Right atrium auricular region (tissue), 2 donors: Measurements from ENCODE around the gene LRRC74A. TPM values are rescaled to one million over a fixed set of nuclear protein-coding genes. Genes with fewer than 3 reads are reported as not detected.

Experiments
- DNase-seq: peaks from one replicate; pipeline ENCODE4 v3.0.0-alpha.2; 2019; ENCODE audit warnings: low spot score
- H3K27ac ChIP-seq, 2 donors: fragments of 200-600 bp; sonication (generic); 1 replicate in 1 of 2; 2 replicates in 1 of 2; pipeline ENCODE4 v1.5.1; 2016 to 2019
- H3K27me3 ChIP-seq, 2 donors: fragments of 200-600 bp; sonication (generic); one replicate each; pipeline versions ENCODE4 v1.5.1 to v1.6.0; 2017 to 2019
- H3K36me3 ChIP-seq: fragments of 200-600 bp; sonication (generic); one replicate; pipeline ENCODE4 v1.5.1; 2016
- H3K4me1 ChIP-seq, 2 donors: fragments of 200-600 bp; sonication (generic); one replicate each; pipeline versions ENCODE4 v1.5.1 to v1.6.0; 2017 to 2019
- H3K4me3 ChIP-seq, 2 donors: fragments of 200-600 bp; sonication (generic); 1 replicate in 1 of 2; 2 replicates in 1 of 2; pipeline ENCODE4 v1.5.1; 2017 to 2019; ENCODE audit warnings: mild to moderate bottlenecking in 1 of 2, moderate library complexity in 1 of 2
- H3K9me3 ChIP-seq, 2 donors: fragments of 200-600 bp; sonication (generic); one replicate each; pipeline ENCODE4 v1.5.1; 2019
- CTCF ChIP-seq, 2 donors: fragments of 200-600 bp; sonication (generic); IDR thresholded peaks; one replicate each; pipeline ENCODE4 v1.5.1; 2019; ENCODE audit warnings: antibody characterized with exemption in 2 of 2
- total RNA-seq, 2 donors: library from RNA; depleted of rRNA; stranded (reverse); fragments of >200 nt; gene quantifications; one replicate each; pipeline ENCODE4 v1.1.0, GENCODE V29; 2016

LRRC74A gene
- total RNA-seq, 2 donors from 2014 or later = not detected

GRCh38 chr14:76820700-76821099 lies 5.5 kb upstream of the LRRC74A start:
- Histone ChIP-seq H3K4me3 (no peak overlapping the region), H3K36me3 (no peaks in the 10 kb centered on the region), H3K27ac (no peak overlapping the region), H3K27me3 (no peaks in the 10 kb centered on the region), H3K9me3 (no peaks in the 10 kb centered on the region), H3K4me1 (no peaks in the 10 kb centered on the region)
- no peak for DNase-seq
- no peak for TF ChIP-seq CTCF (IDR thresholded peaks at IDR 0.05)

GRCh38 chr14:76827696-76828296 lies 1.6 kb downstream of the LRRC74A start:
- H3K9me3 ChIP-seq = no peaks in the 10 kb centered on the region
- H3K27me3 ChIP-seq = no peaks in the 10 kb centered on the region
- DNase-seq = peak; percentile 75

GRCh38 chr14:76828339-76829012 lies 2.3 kb downstream of the LRRC74A start:
- DNase-seq = no peak
- Histone ChIP-seq H3K9me3 (no peaks in the 10 kb centered on the region), H3K27me3 (no peaks in the 10 kb centered on the region), H3K4me1 (peaks cover 0 to 15% of the 10 kb centered on the region in 2 donors), H3K4me3 (peak overlapping the region; percentile 12 to 37), H3K36me3 (no peaks in the 10 kb centered on the region), H3K27ac (peak overlapping the region; percentile 67 to 75)
- TF ChIP-seq CTCF (IDR thresholded peaks at IDR 0.05) = no peak

More at GRCh38 chr14:76827696-76828296, 1.6 kb downstream of the LRRC74A start:
- peak overlapping the region; percentile 67 to 75 for H3K27ac ChIP-seq
- H3K4me3 ChIP-seq = peak overlapping the region; percentile 12 to 37
- H3K4me1 ChIP-seq = peaks cover 0 to 15% of the 10 kb centered on the region in 2 donors
- no peak for TF ChIP-seq CTCF (IDR thresholded peaks at IDR 0.05)
- H3K36me3 ChIP-seq = no peaks in the 10 kb centered on the region

GRCh38 chr14:76829013-76829365 lies 2.8 kb downstream of the LRRC74A start:
- Histone ChIP-seq H3K27ac (peak overlapping the region; percentile 67 to 75), H3K27me3 (no peaks in the 10 kb centered on the region), H3K4me1 (peaks cover 0 to 15% of the 10 kb centered on the region in 2 donors), H3K9me3 (no peaks in the 10 kb centered on the region), H3K36me3 (no peaks in the 10 kb centered on the region), H3K4me3 (no peak overlapping the region)
- TF ChIP-seq CTCF (IDR thresholded peaks at IDR 0.05) = no peak
- DNase-seq = peak; percentile 82

GRCh38 chr14:76829650-76830421 lies 3.6 kb downstream of the LRRC74A start:
- H3K27me3 ChIP-seq = no peaks in the 10 kb centered on the region
- H3K9me3 ChIP-seq = no peaks in the 10 kb centered on the region
- DNase-seq = peak; percentile 80
- H3K27ac ChIP-seq = peak overlapping the region; percentile 67 to 75
- no peaks in the 10 kb centered on the region for H3K36me3 ChIP-seq
- no peak overlapping the region for H3K4me3 ChIP-seq
- peaks cover 0 to 15% of the 10 kb centered on the region in 2 donors for H3K4me1 ChIP-seq
- TF ChIP-seq CTCF (IDR thresholded peaks at IDR 0.05) = no peak
